HL-60/S4 treated with phorbol 12-myristate 13-acetate at 8.2 ng/mL for 4 days and 3 days (cell line): ENCODE data around the gene STARD13.

Source experiments
- in situ Hi-C: fragments of 300-500 bp; cut with MboI; formaldehyde crosslinking; loops from 2 replicates; pipeline ENCODE4 v1.15.0; 2022; ENCODE audit warnings: low sequenced_read_pairs

Gene STARD13

DNA sequence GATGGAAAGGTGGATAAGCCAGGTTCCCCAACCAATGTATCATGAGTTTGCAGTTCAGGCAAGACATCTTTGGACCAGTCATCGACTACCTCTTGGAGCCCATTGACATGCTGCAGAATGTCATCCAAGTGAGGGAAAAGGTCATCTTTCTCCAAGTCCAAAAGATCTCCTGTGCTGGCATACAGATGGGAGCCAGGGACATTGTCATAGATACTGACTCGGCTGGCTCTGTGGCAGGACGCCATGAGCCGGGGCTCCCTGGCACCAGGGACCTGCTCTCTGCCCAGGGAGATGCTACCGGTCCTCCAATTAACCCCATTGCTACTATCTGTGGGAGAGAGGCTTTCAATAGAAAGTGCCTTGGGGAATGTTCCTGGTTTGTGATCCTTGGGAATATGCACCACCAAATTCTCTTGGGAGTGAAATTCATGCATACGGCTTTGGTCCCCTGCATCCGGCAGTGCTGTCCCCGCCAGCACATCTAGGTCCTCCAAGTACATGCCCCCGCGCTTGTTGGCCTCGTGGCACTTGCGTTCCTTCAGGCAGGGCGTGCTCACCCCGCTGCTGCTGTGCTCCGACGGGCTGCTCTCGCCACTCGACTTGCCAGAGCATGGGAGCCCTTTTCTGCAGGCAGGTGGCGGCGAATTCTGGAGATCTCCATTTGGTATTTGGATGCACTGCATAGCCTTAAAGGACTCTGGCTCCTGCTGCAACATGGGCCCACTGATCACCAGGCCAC is 156.3 kb downstream of the STARD13 start:
- in situ Hi-C loops = no loop called here

DNA sequence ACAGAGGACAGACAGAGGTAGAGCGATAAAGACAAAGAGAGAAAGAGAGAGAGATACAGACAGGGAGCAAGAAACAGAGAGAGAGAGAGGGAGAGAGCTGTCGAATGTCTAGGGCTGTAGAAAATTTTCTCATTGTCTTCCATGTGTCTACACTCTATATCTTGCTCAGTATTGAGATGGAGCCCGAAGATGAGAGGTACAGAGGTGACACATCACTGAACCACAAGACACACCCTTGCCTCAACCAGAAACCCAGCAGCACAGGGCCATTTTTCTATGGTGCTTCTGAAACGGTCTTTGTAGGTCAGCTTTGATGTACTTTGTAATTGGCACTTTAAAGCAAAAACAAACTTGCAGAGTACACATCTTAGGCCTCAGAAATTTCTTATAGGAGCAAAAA is 157.4 kb downstream of the STARD13 start:
- in situ Hi-C loops = no loop called here

DNA sequence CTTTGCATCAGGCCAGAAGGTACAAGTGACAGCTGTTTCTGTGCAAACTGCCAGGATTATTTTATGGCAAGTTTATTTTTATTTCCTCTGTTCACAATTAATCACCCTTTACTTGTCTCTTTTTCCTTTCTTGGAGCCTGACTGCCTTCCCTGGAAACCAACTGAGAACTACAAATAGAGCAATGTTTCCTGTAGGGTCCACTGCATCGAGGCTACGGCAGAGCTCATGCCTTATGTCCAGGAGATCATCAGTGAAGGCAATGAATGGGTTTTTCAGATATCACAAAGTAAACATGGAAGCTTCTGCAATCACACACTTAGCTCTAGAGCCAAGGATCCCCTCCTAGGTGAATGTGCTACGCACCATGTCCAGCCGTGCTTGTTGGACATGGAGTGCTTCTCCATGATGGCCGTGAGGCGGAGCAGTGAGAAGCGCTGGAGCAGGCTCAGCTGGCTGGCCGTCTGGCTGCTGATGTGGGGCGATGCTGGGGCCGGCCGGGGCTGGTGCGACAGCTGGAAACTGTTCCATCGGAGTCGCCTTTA is 158.5 kb downstream of the STARD13 start:
- in situ Hi-C loops = no loop called here

DNA sequence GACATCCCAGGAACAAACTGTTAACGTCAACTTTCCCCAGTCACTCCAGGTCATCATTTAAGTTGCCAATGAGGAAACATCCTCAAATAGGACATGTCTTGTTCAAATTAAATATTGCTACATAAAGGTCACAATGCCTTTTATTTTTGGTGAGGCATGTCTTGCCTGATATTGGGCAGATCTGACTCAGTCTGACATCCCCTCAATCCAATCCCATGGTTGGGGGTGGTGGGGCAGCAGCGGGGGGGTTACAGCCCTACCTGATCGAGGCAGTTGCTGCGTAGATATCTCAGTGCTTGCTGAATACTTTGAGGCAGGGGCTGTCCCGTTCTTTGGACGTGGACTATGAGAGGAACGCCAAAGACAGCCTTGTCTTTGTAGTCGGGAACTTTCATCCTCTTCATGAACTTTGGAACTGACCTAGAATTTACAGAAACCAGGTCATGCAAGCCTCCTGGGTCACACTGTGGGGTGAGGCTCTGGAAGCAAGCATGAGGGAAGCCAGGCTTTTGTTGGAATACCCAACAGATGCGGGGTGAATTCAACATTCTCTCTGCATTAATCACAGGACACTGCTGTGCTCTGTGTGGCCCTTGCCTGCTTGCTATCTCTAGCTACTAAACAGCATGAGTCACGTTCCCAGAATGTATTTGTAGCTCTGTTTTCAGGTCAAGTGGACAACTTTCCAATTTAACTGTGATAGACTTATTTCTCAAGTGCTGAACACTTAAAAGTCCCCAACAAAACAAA is 159.6 kb downstream of the STARD13 start:
- in situ Hi-C loops = no loop called here

DNA sequence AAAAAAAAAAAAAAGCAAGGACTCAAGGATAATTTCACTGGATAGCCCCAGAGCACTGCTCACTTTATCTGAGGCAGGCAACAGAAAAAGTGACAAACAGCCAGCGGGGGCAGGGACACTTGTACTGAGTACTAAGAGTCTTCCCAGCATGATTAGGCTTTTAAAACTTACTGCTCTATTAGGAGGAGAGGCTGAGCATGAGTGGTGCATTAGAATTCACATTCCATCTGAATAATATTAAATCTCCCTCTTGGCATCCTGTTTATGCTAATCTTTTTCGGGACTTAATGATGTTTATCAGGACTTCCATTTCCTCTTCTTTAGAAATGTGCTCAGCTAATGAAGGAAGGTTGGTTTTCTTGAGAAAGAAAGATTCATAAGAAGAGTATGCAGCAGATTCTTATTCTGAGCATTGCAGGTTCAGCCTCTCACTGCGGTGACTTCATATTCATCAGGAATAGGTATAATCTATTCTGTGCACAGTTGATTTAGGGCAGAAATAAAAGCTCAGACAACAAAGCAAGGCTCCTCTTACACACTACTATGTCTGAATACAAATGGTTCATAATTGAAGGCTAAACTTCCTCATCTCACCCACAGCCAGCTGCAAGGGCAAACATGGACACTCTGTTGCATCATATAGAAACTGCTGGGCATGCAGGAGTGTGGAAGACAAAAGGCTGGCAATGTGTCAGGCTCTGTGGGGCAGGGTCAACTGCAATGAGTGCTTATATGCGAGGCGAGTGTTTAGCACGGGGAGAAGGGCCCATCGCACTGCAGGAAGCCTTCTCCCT is 162.3 kb downstream of the STARD13 start:
- in situ Hi-C loops = no loop called here

DNA sequence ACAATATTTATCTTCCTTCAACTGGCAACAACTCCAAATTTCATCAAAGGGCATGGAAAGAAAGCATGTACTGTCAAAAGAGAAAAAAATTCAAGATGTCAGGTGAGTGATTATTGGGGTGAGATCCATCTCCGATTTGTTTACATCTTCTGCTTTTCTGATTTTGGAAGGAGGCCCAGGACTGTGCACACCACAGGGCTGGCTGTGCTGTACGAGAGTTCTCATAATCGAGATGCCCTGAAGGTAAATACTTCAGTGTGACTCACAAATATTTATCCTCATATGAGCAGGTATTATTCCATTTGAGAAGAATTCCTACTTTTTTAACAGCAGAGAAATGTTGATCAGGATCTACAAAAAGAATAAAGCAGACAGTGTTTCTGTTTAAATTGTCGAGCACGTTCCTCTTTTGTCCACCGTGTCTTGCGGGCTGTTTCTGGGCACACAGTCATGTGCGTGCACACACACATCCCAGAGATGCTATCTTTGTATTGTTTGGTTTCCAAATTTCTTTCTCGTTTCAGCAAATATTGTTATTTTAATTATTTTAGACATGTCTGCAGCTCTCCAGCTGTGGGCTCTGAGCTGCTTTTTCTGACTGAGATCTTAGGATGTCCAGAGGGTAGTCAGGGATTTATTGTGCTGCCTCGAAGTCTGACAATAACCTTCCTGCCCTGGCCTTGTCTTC is 165.6 kb downstream of the STARD13 start:
- in situ Hi-C loops = no loop called here

DNA sequence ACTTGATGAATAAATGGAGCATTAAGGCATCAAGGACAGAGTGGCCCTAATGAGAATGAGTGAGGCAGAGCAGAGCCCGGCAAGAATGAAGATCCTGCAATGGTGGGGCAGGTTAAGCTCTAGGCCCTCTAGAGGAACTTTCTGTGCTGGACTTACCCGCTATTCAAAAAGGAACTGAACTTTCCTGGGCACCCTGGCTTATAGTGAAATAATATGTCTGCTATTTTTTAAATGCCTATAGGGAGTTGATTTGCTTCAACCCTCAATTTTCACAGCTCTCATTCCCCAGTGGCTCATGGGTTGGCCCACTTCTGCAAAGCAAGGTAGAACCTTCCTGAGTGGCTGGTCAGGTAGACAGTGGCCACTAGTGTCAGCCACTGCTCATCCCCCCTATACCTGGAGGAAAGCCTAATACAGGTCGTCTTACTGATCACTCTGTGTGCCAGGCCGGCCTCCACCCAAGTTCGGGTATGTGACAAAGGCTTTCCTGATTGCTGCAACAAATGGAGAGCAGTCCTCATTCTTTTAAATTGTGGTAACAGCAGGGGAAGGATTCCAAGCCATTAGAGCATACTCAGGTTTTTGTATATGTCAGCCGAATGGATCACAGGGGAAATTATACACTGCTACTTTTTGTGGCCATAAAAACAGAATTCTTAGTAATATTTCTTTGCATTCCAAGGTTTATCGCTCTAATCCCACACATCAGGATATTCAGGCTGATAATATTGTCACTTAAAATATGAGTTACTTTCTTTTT is 166.4 kb downstream of the STARD13 start:
- in situ Hi-C loops = no loop called here

DNA sequence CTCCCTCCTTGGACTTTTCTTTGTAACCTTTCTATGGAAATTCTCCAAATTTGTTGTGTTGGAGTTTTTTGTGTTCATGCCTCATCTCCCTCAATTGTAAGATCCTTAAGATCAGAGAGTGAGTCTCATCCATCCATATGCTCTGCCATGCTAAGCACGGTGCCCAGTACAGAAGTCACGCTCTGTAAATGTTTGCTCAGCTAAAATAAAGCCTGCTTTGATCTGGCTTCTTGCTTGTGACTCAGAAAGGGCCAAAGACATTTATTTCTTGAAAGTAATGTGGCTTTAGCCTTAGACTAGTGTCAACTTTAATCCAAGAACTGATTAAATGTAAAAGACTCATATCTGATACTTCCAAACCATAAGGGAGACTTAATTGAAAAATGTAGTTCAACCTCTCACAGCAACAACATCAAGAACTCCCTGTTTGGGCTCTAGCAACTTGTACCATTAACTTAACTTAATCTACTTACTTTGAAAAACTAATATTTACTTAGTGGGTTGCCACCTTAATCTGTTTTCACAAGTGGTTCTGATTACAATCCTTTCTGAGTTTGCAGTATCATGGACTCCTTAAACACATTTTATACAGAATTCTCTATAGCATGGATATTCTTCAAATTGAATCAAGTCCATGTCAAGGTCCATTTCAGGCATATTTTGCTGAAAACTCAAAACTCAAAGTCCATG is 169.1 kb downstream of the STARD13 start:
- in situ Hi-C loops = no loop called here

DNA sequence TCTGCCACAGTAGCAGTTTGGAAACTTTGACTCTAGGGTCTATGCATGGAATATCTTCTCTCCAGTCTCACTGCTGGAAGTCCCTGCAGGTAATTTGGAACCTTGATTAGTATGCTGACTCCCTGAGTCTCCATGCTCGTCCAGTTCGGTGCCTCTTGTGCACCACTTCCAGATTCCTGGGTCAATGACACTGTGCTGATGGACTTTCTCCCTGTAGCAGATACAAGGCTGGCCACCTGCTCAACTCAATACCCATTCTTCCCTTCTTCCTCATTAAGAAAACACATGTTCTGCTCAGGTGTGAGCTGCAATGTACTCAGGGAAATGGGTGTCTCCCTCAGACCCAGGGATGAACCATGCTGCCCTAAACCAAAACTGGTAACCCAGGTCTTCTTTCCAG is 170.3 kb downstream of the STARD13 start:
- in situ Hi-C loops = no loop called here

DNA sequence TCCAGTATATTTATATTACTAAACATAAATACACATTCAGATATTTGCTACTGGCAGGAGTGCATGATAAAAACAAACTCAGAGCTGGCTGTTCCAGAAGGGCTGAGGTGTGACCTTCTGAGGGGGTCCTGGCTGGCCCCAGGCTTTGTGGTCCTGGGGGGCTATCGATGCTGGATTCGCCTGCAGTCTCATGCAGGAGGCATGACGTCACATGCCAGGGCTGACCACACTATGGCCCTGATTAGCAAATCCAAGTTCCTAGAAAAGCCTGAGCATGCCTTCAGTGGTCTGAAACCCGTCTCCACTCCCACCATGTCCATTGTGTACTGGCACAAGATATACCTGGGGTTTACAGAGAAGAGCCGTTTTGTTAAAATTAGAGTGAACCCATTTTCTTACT is 171.4 kb downstream of the STARD13 start:
- in situ Hi-C loops = no loop called here

DNA sequence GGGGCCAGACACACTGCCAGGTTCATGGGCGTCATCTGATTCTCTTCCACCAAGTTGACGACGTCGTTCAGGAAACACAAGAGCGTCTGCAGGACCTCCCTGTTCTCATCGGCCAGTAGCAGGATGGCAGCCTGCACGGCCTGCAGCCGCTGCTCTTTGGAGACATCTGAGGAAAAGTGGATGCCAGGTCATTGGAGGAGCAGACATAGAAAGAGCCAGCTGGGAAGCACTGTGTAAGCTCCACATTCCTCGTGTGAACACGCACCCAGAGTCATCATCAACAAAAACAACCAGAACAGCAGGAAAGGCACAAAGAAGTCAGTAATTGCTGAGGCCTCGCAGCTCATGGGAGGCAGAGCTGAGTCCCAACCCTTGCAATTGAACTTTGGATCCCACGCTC is 172.8 kb downstream of the STARD13 start:
- in situ Hi-C loops = no loop called here

DNA sequence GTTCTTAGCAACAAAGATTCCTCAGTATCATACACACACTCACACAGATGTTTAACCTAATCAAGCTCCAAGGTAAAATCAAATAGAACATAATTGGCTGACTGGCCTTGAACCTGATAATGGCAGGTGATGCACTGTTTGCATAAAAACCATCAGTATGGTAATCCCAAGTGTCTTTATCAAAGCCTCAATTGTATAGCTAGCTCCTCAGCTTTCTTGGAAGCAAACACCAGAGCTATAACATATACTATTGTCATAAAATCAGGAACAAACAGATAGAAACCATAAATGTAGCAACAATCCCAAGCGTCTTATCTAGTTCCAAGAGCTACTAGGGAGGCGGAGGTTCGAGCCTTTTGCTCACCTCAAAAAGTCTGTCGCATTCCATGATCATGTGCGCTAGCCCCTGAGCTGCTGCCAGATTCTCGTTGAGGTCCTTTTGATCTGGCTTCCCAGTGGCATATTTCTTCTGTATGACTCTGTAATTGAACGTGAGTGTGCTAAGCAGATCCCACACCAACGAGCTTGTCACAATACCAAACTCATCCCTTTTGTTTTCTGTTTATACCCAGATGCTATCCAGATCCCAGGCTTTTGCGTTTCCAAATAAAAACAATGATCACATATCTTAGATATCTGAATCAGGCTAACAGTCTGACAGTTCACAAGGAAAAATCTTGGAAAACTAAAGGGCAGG is 174.0 kb downstream of the STARD13 start:
- in situ Hi-C loops = no loop called here

DNA sequence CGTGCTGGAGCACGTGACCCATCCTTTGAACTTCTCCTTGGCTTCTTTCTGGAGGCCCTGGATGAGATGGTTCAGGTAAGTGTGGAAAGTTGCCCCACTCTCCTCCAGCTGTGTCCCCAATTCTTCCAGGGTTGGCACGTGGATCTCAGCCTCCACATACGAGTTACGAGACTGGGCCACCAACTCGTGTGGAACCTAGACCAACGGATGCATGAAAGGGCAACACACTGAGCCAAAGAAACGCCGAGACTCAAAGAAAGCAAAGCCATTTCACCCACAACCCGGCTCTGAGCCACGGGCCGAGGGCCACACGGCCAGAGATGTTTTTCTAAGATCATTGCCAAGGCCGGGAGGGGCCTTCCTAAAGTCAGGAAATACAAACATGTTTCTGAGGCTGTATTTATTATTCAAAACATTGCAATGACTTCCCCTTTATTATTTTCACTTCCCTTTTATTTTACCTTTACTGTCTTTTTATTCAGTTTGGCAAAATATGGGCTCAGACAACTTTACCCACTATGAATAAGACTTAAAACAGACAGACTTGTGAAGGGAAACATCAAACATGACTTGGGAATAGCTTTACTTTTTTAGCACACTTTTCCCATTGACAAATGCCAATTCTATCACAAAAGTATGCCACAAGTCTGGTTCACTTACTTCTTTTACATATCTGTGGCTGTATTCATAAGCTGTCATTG is 174.7 kb downstream of the STARD13 start:
- in situ Hi-C loops = no loop called here

DNA sequence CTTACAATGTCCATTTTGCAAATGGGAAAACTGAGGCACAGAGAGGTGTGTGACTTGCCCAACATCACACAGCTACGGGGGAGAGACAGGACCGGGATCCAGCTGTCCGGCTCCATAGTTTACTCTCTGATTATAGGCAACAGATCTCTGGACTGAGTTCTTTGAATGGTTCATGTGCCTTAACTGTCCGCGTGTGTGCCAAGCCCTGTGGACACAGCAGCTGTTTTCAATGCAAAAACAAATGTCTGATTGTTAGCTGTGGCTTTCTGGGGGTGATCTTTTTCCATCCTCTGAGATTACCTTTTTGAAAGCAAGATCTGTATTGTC is 175.2 kb downstream of the STARD13 start:
- in situ Hi-C loops = no loop called here

DNA sequence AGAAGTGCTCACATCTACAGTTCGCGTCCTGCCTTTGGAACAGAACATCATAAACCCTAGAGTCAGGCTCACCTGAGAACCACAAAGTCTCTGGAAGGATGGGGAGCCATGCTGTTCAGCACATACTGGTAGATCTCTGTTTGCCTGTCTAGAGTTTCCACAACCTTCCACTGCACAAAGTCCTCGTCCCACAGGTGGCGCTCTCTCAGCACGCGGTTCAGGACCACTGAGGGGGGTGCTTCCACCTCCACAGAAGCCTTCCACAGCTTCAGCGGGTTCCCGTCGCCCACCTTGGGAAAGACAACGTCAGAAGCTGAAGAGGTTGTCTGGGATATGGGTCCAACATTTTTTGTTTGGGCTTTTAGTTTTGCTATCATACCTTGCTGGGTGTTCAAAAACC is 175.8 kb downstream of the STARD13 start:
- in situ Hi-C loops = no loop called here

DNA sequence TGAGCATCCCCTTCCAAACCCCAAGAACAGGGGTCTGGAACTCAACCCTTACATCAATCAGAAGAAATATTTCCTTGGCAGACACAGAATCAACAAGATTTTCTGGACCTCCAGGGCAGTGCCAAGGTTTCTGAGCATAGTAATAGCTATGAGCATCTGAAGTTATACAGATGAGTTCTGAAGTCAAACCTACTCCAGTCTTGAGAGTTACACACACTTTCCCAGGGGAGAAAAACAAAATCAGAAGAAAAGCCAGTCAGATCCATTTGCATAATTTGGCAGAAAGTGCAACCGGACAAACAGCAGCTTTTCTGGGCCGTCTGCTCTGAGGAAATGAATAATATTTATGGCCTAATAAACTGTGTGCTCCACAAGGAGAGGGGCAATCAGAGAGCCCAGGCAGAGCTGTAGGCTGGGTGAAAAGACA is 176.3 kb downstream of the STARD13 start:
- in situ Hi-C loops = no loop called here

DNA sequence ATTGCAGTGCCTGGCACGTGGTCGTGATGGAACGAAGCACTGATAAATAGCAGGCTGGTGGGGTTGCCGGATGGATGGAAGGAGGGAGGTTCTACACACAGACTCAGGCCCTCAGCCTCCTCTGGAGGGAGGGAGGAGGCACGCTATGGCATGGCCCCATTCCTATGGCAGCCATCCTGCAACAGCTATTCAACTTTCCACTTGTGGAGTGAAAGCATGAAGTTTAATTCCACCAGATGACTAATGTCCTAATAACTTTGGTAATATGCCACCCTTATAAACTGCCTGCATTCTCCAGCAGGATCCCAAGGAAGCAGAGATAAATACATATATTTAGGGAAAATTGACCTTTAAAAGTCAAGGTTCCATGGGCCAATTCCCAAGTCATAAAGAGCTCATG is 176.9 kb downstream of the STARD13 start:
- in situ Hi-C loops = no loop called here

DNA sequence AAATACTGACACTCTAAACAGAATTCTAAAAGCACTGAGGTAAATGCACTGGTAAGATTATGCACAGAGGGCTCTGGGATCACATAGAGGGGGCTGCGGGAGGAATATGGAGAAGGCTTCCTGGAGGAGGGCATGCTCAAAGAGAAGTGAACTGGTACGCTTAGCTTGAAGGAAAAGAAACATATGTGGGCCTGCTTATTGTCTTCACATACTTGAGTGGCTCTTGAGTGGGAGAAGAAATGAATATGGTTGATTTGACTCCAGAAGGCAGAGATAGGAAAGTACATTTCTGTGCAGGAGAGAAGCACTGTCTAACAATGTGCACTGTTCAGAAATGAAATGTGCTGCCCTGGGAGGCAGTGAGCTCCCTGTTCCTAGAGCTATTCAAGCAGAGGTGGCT is 178.2 kb downstream of the STARD13 start:
- in situ Hi-C loops = no loop called here
